ENCODE data around the gene NLRC5.
"Not testable (repeated sequence)": the region's sequence is repeated elsewhere in the genome, so short reads cannot be mapped to it uniquely, and the experiment has no call there.

Gene NLRC5

GRCh38 chr16:56984639-56985038 lies 4.7 kb upstream of the NLRC5 start:
- no peak for DNase-seq

- no peak for DNase-seq
These were observed 3.9 kb upstream of the NLRC5 start for GRCh38 chr16:56985288-56985961.

- no peak for DNase-seq
These were observed 3.4 kb upstream of the NLRC5 start for GRCh38 chr16:56985962-56986360.

GRCh38 chr16:56986361-56986760 lies 3.0 kb upstream of the NLRC5 start:
- no peak for DNase-seq

GRCh38 chr16:56986908-56987307 lies 2.4 kb upstream of the NLRC5 start:
- not testable (repeated sequence) for DNase-seq

GRCh38 chr16:56987692-56988091 lies 1.7 kb upstream of the NLRC5 start:
- DNase-seq: no peak

- no peak for DNase-seq
These were observed 1.0 kb upstream of the NLRC5 start for GRCh38 chr16:56988161-56988947.

- DNase-seq: no peak
These were observed 631 bp downstream of the NLRC5 start for GRCh38 chr16:56989988-56990387.

GRCh38 chr16:56990407-56991286 lies 1.3 kb downstream of the NLRC5 start:
- no peak for DNase-seq

GRCh38 chr16:56992431-56992830 lies 3.1 kb downstream of the NLRC5 start:
- not testable (repeated sequence) for DNase-seq

- DNase-seq: no peak
These were observed 3.8 kb downstream of the NLRC5 start for GRCh38 chr16:56993204-56993603.

- no peak for DNase-seq
These were observed 5.0 kb downstream of the NLRC5 start for GRCh38 chr16:56994311-56994710.

- DNase-seq: no peak
These were observed 5.9 kb downstream of the NLRC5 start for GRCh38 chr16:56995136-56995805.

GRCh38 chr16:56997264-56997663 lies 7.9 kb downstream of the NLRC5 start:
- DNase-seq: no peak

- no peak for DNase-seq
These were observed 8.6 kb downstream of the NLRC5 start for GRCh38 chr16:56997931-56998330.

- DNase-seq: no peak
These were observed 9.0 kb downstream of the NLRC5 start for GRCh38 chr16:56998352-56998751.

GRCh38 chr16:56998861-56999260 lies 9.5 kb downstream of the NLRC5 start:
- DNase-seq: no peak

- DNase-seq: peak in 1 of 2 donors; percentile 41
These were observed 10.3 kb downstream of the NLRC5 start for GRCh38 chr16:56999409-57000270.

- DNase-seq: peak; percentile 52 to 58
These were observed 11.1 kb downstream of the NLRC5 start for GRCh38 chr16:57000271-57001025.

GRCh38 chr16:57001026-57001679 lies 11.8 kb downstream of the NLRC5 start:
- no peak for DNase-seq

All from activated CD4-positive, alpha-beta T cell treated with anti-CD3 and anti-CD28 coated beads for 4 hours (primary cell).